Mesenchymal stem cell (in vitro differentiated cells and primary cell): ENCODE results near the gene GRAMD4.

ENCODE experiments used
- DNase-seq: peaks from one replicate; pipeline ENCODE4 v3.0.0-alpha.2; 2013
- H2AFZ ChIP-seq: one replicate; pipeline ENCODE4 v1.6.1; 2013; ENCODE audit warnings: low read depth, mild to moderate bottlenecking, control low read depth, inconsistent platforms, low read length, moderate library complexity
- H2AK5ac ChIP-seq: 2 replicates; pipeline ENCODE4 v1.6.1; 2013; ENCODE audit warnings: low read length, moderate library complexity, mild to moderate bottlenecking, inconsistent platforms; ENCODE audit not compliant: severe bottlenecking
- H2BK120ac ChIP-seq: one replicate; pipeline ENCODE4 v1.6.1; 2013; ENCODE audit warnings: low read depth, mild to moderate bottlenecking, inconsistent platforms, low read length, moderate library complexity
- H2BK12ac ChIP-seq, 2 experiments: one replicate each; pipeline ENCODE4 v1.6.1; 2013; ENCODE audit warnings: inconsistent platforms in 2 of 2, low read length in 2 of 2, mild to moderate bottlenecking in 2 of 2, moderate library complexity in 2 of 2, control low read depth in 1 of 2
- H2BK15ac ChIP-seq: one replicate; pipeline ENCODE4 v1.6.1; 2013; ENCODE audit warnings: mild to moderate bottlenecking, low read depth, inconsistent platforms; ENCODE audit not compliant: poor library complexity, severe bottlenecking
- H2BK5ac ChIP-seq: 2 replicates; pipeline ENCODE4 v1.6.1; 2013; ENCODE audit warnings: low read depth, mild to moderate bottlenecking, low read length, control low read depth, inconsistent platforms; ENCODE audit not compliant: poor library complexity, severe bottlenecking
- H3K14ac ChIP-seq, 2 experiments: one replicate each; pipeline ENCODE4 v1.6.1; 2013; ENCODE audit warnings: inconsistent platforms in 2 of 2, low read length in 2 of 2, control low read depth in 1 of 2, mild to moderate bottlenecking in 1 of 2, moderate library complexity in 1 of 2
- H3K18ac ChIP-seq, 2 experiments: one replicate each; pipeline ENCODE4 v1.6.1; 2013; ENCODE audit warnings: inconsistent platforms in 2 of 2, low read length in 2 of 2, control low read depth in 1 of 2, low read depth in 1 of 2, mild to moderate bottlenecking in 1 of 2
- H3K23ac ChIP-seq, 2 experiments: one replicate each; pipeline ENCODE4 v1.6.1; 2013; ENCODE audit warnings: inconsistent platforms in 2 of 2, low read length in 2 of 2, mild to moderate bottlenecking in 2 of 2, moderate library complexity in 2 of 2, control low read depth in 1 of 2
- H3K27ac ChIP-seq: 2 replicates; pipeline ENCODE4 v1.5.1; 2013; ENCODE audit warnings: mild to moderate bottlenecking, moderate library complexity, low read length, control low read depth, inconsistent platforms; ENCODE audit not compliant: poor library complexity, severe bottlenecking
- H3K27me3 ChIP-seq, 2 experiments: 2 replicates each; pipeline versions ENCODE4 v1.6.1 to v1.7.0; 2013; ENCODE audit warnings: low read length in 2 of 2, mild to moderate bottlenecking in 2 of 2, moderate library complexity in 2 of 2, control low read depth in 1 of 2, inconsistent platforms in 1 of 2; ENCODE audit not compliant: control insufficient read depth in 1 of 2, insufficient read depth in 1 of 2
- H3K36me3 ChIP-seq, 2 experiments: 2 replicates each; pipeline versions ENCODE4 v1.6.1 to v1.7.0; 2013; ENCODE audit warnings: low read length in 2 of 2, control low read depth in 1 of 2, inconsistent platforms in 1 of 2, low read depth in 1 of 2, mild to moderate bottlenecking in 1 of 2; ENCODE audit not compliant: insufficient read depth in 2 of 2, control insufficient read depth in 1 of 2
- H3K4ac ChIP-seq, 2 experiments: one replicate each; pipeline ENCODE4 v1.6.1; 2013; ENCODE audit warnings: inconsistent platforms in 2 of 2, low read length in 2 of 2, mild to moderate bottlenecking in 2 of 2, moderate library complexity in 2 of 2, control low read depth in 1 of 2, low read depth in 1 of 2
- H3K4me1 ChIP-seq: 2 replicates; pipeline ENCODE4 v1.6.1; 2013; ENCODE audit warnings: low read depth, low read length, control low read depth; ENCODE audit not compliant: control insufficient read depth, insufficient read depth
- H3K4me2 ChIP-seq: 2 replicates; pipeline ENCODE4 v1.6.1; 2013; ENCODE audit warnings: low read length, mild to moderate bottlenecking, inconsistent platforms; ENCODE audit not compliant: poor library complexity, severe bottlenecking
- H3K4me3 ChIP-seq, 2 experiments: 2 replicates each; pipeline versions ENCODE4 v1.5.1 to v1.7.0; 2013; ENCODE audit warnings: low read length in 2 of 2, mild to moderate bottlenecking in 2 of 2, control low read depth in 1 of 2, low read depth in 1 of 2; ENCODE audit not compliant: insufficient read depth in 1 of 2
- H3K79me1 ChIP-seq: replicated peaks from 2 replicates; pipeline ENCODE4 v1.6.1; 2013; ENCODE audit warnings: mild to moderate bottlenecking, control low read depth, low read length, inconsistent platforms; ENCODE audit not compliant: poor library complexity, severe bottlenecking
- H3K9ac ChIP-seq: 2 replicates; pipeline ENCODE4 v1.7.0; 2013; ENCODE audit warnings: mild to moderate bottlenecking, low read length, moderate library complexity
- H3K9me3 ChIP-seq: 2 replicates; pipeline ENCODE4 v1.7.0; 2013; ENCODE audit warnings: mild to moderate bottlenecking, low read length; ENCODE audit not compliant: control insufficient read depth
- H4K8ac ChIP-seq: one replicate; pipeline ENCODE4 v1.6.1; 2013; ENCODE audit warnings: inconsistent platforms, mild to moderate bottlenecking, low read length, moderate library complexity
- H4K91ac ChIP-seq: one replicate; pipeline ENCODE4 v1.6.1; 2013; ENCODE audit warnings: mild to moderate bottlenecking, low read length, inconsistent platforms
- WGBS: methylation state at CpG from one replicate; pipeline ENCODE4 v1.1.7; 2013; ENCODE audit warnings: mixed read lengths; 5-methylcytosine and 5-hydroxymethylcytosine counted together

The GRAMD4 gene

GRCh38 chr22:46657996-46658947 is 38.1 kb downstream of the GRAMD4 start:
- Histone ChIP-seq H2AFZ (no peak overlapping the region), H3K18ac (no peak overlapping the region), H3K36me3 (peaks cover 3 to 47% of the 10 kb centered on the region in 2 experiments), H3K9me3 (no peaks in the 10 kb centered on the region), H3K4me3 (no peak overlapping the region), H4K91ac (no peak overlapping the region), H2BK15ac (no peak overlapping the region), H3K9ac (no peak overlapping the region), H3K4ac (no peak overlapping the region), H2BK12ac (no peak overlapping the region), H2BK120ac (no peak overlapping the region), H2AK5ac (no peak overlapping the region), H3K23ac (no peak overlapping the region), H3K79me1 (peaks cover 25% of the 10 kb centered on the region), H3K27me3 (no peaks in the 10 kb centered on the region), H4K8ac (no peak overlapping the region), H3K4me2 (no peak overlapping the region), H3K14ac (no peak overlapping the region), H3K27ac (no peak overlapping the region), H2BK5ac (no peak overlapping the region), H3K4me1 (peaks cover 14% of the 10 kb centered on the region)
- 94% methylated on average over 30 of the region's 37 CpGs for WGBS
- DNase-seq, result no peak

GRCh38 chr22:46659059-46659790 is 39.0 kb downstream of the GRAMD4 start:
- H3K27ac ChIP-seq, result no peak overlapping the region
- H3K9me3 ChIP-seq, result no peaks in the 10 kb centered on the region
- peak overlapping the region; percentile 44 for H2BK15ac ChIP-seq
- 94% methylated on average over 14 of the region's 14 CpGs for WGBS
- H3K4me1 ChIP-seq, result peaks cover 10% of the 10 kb centered on the region
- H3K36me3 ChIP-seq, result peaks cover 3 to 56% of the 10 kb centered on the region in 2 experiments
- no peak overlapping the region for H3K9ac ChIP-seq
- no peak overlapping the region for H2BK5ac ChIP-seq
- no peak overlapping the region for H2BK12ac ChIP-seq
- no peak overlapping the region for H3K14ac ChIP-seq
- H3K27me3 ChIP-seq, result no peaks in the 10 kb centered on the region
- no peak overlapping the region for H3K23ac ChIP-seq
- H3K79me1 ChIP-seq, result peaks cover 19% of the 10 kb centered on the region
- H4K8ac ChIP-seq, result no peak overlapping the region
- H3K4ac ChIP-seq, result no peak overlapping the region
- no peak overlapping the region for H2AFZ ChIP-seq
- no peak overlapping the region for H4K91ac ChIP-seq
- DNase-seq, result no peak
- peak overlapping the region in 1 of 2 experiments; percentile 5 for H3K4me3 ChIP-seq
- H3K4me2 ChIP-seq, result no peak overlapping the region
- no peak overlapping the region for H3K18ac ChIP-seq
- H2BK120ac ChIP-seq, result no peak overlapping the region
- H2AK5ac ChIP-seq, result no peak overlapping the region

GRCh38 chr22:46659791-46660186 is 39.6 kb downstream of the GRAMD4 start:
- Histone ChIP-seq H2BK120ac (no peak overlapping the region), H4K91ac (no peak overlapping the region), H3K27me3 (no peaks in the 10 kb centered on the region), H3K27ac (no peak overlapping the region), H3K79me1 (peaks cover 15% of the 10 kb centered on the region), H3K4ac (no peak overlapping the region), H3K23ac (no peak overlapping the region), H4K8ac (no peak overlapping the region), H2BK15ac (no peak overlapping the region), H2AFZ (no peak overlapping the region), H3K9me3 (no peaks in the 10 kb centered on the region), H3K4me3 (no peak overlapping the region), H3K4me2 (no peak overlapping the region), H3K9ac (no peak overlapping the region), H2AK5ac (no peak overlapping the region), H3K14ac (no peak overlapping the region), H3K18ac (no peak overlapping the region), H3K4me1 (peaks cover 10% of the 10 kb centered on the region), H3K36me3 (peaks cover 6 to 62% of the 10 kb centered on the region in 2 experiments), H2BK5ac (no peak overlapping the region), H2BK12ac (peak overlapping the region in 1 of 2 experiments; percentile 12)
- WGBS, result 93% methylated on average over 11 of the region's 12 CpGs
- no peak for DNase-seq

- 70% methylated on average over 11 of the region's 11 CpGs for WGBS
- Histone ChIP-seq H3K4ac (no peak overlapping the region), H3K4me1 (peaks cover 10% of the 10 kb centered on the region), H3K36me3 (peaks cover 10 to 71% of the 10 kb centered on the region in 2 experiments), H3K4me3 (no peak overlapping the region), H3K14ac (no peak overlapping the region), H2AK5ac (no peak overlapping the region), H3K27ac (no peak overlapping the region), H3K4me2 (no peak overlapping the region), H2BK15ac (no peak overlapping the region), H2BK12ac (no peak overlapping the region), H3K18ac (no peak overlapping the region), H2BK5ac (no peak overlapping the region), H3K9me3 (no peaks in the 10 kb centered on the region), H3K9ac (no peak overlapping the region), H4K91ac (no peak overlapping the region), H2AFZ (no peak overlapping the region), H2BK120ac (no peak overlapping the region), H3K27me3 (no peaks in the 10 kb centered on the region), H3K79me1 (peaks cover 12% of the 10 kb centered on the region), H3K23ac (no peak overlapping the region), H4K8ac (no peak overlapping the region)
- DNase-seq, result no peak
Measured at GRCh38 chr22:46660604-46661201, 40.5 kb downstream of the GRAMD4 start.
